WI38 (cell line): ENCODE data around the gene ITSN1.
A peak's percentile ranks its signal among the peaks of the same experiment; 100 is the strongest.
"Not testable (repeated sequence)": the region's sequence is repeated elsewhere in the genome, so short reads cannot be mapped to it uniquely, and the experiment has no call there.

Experiments
- H3K4me3 ChIP-seq: 2 replicates; pipeline ENCODE4 v1.5.1; 2011; ENCODE audit warnings: low read depth, mild to moderate bottlenecking, control low read depth, low read length
- TF ChIP-seq, protein P1 (sequence below): IDR thresholded peaks from 2 replicates; pipeline ENCODE4 v1.5.1; 2012; ENCODE audit warnings: low read depth, mild to moderate bottlenecking, control low read depth, low read length

The ITSN1 gene

DNA sequence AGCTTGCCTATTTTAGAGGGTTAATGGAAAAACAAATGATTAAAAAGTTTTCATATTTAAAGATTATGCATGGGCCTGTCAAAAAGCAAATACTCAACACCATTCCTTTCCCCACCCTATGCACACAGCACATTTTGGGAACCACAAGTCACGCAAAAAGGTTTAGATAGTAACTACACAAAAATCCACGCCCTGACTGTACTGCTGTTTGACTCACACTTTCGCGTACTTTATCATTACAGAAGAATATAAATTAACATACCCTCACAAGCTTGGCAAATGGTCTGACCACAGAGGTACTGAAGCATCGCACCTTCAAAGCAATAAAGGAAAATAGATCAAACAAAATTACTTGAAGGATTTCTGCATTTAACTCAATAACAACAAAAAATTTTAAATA, 271.9 kb downstream of the ITSN1 start:
- no peak overlapping the region for H3K4me3 ChIP-seq
- TF ChIP-seq, protein P1, sequence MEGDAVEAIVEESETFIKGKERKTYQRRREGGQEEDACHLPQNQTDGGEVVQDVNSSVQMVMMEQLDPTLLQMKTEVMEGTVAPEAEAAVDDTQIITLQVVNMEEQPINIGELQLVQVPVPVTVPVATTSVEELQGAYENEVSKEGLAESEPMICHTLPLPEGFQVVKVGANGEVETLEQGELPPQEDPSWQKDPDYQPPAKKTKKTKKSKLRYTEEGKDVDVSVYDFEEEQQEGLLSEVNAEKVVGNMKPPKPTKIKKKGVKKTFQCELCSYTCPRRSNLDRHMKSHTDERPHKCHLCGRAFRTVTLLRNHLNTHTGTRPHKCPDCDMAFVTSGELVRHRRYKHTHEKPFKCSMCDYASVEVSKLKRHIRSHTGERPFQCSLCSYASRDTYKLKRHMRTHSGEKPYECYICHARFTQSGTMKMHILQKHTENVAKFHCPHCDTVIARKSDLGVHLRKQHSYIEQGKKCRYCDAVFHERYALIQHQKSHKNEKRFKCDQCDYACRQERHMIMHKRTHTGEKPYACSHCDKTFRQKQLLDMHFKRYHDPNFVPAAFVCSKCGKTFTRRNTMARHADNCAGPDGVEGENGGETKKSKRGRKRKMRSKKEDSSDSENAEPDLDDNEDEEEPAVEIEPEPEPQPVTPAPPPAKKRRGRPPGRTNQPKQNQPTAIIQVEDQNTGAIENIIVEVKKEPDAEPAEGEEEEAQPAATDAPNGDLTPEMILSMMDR: no peak

DNA sequence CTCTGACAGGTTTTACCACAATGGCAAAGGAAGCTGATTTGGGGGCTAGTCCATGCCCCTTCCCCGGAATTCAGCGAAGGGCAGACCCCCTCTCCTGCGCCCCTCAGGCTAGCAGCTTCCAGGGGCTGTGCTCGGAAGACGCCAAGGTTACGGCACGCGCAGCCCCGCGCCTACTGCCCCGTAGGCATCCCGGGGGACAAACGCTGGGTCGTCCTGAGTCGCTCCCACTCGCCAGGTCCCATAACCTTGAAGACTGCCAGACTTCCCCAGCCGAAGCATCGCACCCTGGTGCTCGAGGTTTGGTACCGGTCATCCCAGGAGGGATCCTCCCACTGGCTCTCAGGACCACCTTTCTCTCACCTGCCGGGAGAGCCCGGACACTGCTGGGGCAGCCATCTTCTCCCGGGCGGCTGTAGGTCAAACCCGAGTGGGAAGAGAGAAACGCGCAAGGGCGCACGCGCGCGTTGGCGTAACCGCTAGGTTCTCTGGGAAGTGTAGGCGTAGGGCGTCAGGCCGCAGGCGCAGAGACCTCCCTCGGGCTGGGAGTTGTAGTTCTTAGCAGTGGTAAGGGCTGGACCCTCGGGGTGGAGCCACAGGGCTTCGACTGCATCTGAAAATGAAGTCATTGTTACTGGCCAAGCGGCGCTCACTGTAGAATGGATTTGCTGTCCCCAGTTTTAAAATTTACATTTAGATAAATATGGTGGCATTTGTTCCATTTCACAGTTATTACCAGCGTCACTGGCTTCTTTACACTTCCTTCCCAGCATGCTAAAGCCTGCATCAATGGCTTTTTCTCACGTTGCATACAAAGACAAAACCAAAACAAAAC, 273.3 kb downstream of the ITSN1 start, which contains the start of gene ATP5PO:
TSS of gene ATP5PO (minus strand) at position 437 of the 832 bp plus-strand sequence. CDS start at position 396, 41 bp downstream.
- TF ChIP-seq, protein P1: no peak
- H3K4me3 ChIP-seq: peak within 1 kb of the TSS; percentile 100

DNA sequence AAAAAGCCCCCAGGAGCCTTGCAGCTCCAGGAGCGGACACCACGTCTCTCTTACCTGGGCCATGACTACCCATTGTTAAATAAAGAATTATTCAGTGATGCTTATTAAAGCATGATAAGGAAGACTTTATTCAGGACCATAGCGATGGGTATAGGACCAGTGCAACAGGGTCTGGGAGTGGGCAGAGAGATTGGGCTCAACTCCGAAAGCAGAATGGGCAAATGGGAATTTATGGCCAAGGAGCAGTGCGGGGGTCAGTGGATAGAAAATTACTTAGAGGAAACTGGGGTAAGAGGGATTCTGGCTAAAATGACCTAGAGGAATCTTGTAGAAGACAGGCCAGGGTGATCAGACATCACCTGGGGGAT, 273.9 kb downstream of the ITSN1 start:
- TF ChIP-seq, protein P1: no peak
- peak overlapping the region; percentile 100 for H3K4me3 ChIP-seq

DNA sequence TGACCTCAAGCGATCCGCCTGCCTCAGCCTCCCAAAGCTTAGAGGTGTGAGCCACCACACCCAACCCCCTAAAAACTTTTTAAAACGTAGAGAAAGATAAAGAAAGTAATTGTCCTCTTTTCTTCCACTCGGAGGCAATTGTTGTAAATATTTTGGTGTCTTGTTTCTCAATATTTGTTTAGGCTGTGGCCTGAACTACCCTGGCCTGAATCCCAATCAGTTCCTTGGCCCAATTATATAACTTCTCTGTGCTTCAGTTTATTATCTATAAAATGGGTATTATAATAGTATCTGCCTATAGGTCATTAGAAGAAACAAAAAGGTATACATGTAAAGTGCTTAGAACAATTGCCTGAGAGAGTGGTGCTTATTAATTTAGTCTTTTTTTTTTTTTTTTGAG, 275.1 kb downstream of the ITSN1 start:
- TF ChIP-seq, protein P1: no peak
- no peak overlapping the region for H3K4me3 ChIP-seq

DNA sequence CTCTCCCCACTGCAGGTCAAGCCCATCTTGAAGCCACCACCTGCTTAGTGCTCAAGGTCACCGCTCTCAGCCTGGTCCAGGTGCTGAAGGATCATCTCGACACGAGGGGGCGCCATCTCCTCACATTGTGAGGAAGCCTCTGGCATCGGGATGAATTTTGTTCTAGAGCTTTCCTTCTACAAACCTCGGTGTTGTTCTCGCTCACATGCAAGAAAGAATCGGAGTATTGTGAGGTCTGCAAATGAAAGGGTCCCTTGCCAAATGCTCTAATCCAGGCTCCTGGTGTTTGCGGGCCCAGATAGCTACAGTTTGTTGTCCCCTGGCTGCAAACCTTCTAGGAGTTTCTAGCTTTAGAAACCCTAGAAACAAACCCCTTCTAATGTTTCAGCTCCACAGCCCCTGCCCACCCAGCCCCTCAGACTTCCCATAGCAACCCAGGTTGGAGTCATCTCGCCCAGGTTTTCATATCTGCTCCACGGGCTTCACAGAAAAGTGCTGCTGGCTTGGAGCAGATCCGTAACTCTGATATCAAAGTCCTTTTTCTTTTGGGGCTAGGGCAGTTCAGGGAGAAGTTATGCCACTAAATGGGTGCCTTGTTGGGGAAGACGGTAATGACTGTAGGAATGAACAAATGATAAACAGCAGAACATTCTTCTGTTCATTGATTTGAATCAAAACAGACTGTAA, 281.9 kb downstream of the ITSN1 start:
- TF ChIP-seq, protein P1: peak; percentile 88
- no peak overlapping the region for H3K4me3 ChIP-seq

DNA sequence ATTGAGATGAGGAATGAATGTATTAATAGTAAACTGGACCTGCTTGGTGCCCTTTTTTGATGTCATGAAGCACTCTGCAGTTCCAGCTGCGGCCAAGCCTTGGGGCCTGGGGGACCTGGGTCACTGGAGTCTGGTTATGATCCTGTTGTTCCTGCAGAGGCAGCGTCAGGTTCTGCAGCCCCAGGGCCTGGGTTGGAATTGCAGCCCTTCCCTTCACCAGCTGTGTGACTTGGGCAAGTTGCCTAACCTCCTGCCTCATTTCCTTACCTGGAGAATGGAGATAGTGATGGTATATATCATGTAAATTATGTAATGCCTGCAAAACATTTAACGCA, 282.4 kb downstream of the ITSN1 start:
- H3K4me3 ChIP-seq: no peak overlapping the region
- TF ChIP-seq, protein P1: no peak

DNA sequence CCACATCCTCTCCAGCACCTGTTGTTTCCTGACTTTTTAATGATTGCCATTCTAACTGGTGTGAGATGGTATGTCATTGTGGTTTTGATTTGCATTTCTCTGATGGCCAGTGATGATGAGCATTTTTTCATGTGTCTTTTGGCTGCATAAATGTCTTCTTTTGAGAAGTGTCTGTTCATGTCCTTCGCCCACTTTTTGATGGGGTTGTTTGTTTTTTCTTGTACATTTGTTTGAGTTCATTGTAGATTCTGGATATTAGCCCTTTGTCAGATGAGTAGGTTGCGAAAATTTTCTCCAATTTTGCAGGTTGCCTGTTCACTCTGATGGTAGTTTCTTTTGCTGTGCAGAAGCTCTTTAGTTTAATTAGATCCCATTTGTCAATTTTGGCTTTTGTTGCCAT, 283.9 kb downstream of the ITSN1 start:
- H3K4me3 ChIP-seq: not testable (repeated sequence)

DNA sequence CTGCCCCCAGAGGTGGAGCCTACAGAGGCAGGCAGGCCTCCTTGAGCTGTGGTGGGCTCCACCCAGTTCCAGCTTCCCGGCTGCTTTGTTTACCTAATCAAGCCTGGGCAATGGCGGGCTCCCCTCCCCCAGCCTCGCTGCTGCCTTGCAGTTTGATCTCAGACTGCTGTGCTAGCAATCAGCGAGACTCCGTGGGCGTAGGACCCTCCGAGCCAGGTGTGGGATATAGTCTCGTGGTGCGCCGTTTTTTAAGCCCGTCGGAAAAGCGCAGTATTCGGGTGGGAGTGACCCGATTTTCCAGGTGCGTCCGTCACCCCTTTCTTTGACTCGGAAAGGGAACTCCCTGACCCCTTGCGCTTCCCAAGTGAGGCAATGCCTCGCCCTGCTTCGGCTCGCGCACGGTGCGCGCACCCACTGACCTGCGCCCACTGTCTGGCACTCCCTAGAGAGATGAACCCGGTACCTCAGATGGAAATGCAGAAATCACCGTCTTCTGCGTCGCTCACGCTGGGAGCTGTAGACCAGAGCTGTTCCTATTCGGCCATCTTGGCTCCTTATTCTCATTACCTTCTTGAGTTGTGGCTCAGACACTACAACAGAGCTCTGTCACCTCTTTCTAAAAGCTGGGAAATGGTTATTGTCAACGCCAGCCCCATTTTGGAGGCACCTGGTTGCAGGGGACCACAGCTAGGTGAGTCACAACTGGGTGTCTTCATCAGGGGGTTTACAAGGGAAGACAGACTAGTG, 288.9 kb downstream of the ITSN1 start:
- peak overlapping the region; percentile 9; the same call in 1 of the 2 replicates for H3K4me3 ChIP-seq
